DOHH2 (cell line): ENCODE data around the gene DOHH.
"Not testable (repeated sequence)": the region's sequence is repeated elsewhere in the genome, so short reads cannot be mapped to it uniquely, and the experiment has no call there.

ENCODE experiments used
- H3F3A ChIP-seq: fragments of 200-600 bp; sonication (generic), shearing (Covaris generic); 2 replicates; pipeline ENCODE4 v1.6.0; 2016; ENCODE audit warnings: antibody characterized with exemption, mild to moderate bottlenecking; ENCODE audit not compliant: control insufficient read depth, insufficient read depth
- H3K27ac ChIP-seq: fragments of 200-600 bp; sonication (generic); 2 replicates; pipeline ENCODE4 v1.5.1; 2014; ENCODE audit warnings: low read depth, mild to moderate bottlenecking, low read length, moderate library complexity
- H3K27me3 ChIP-seq: fragments of 200-600 bp; sonication (generic); 2 replicates; pipeline ENCODE4 v1.6.1; 2014; ENCODE audit warnings: mild to moderate bottlenecking, low read length, mixed read lengths; ENCODE audit not compliant: control insufficient read depth
- H3K36me3 ChIP-seq: fragments of 200-600 bp; sonication (generic); 2 replicates; pipeline ENCODE4 v1.6.1; 2014; ENCODE audit warnings: mild to moderate bottlenecking, low read length, moderate library complexity, mixed read lengths; ENCODE audit not compliant: control insufficient read depth
- H3K4me1 ChIP-seq: fragments of 200-600 bp; sonication (generic); 2 replicates; pipeline ENCODE4 v1.6.1; 2014; ENCODE audit warnings: mild to moderate bottlenecking, low read length, mixed read lengths; ENCODE audit not compliant: control insufficient read depth
- H3K4me2 ChIP-seq: fragments of 200-600 bp; sonication (generic); 2 replicates; pipeline ENCODE4 v1.6.0; 2014; ENCODE audit warnings: mild to moderate bottlenecking, low read length, moderate library complexity
- H3K4me3 ChIP-seq: fragments of 200-600 bp; sonication (generic); 2 replicates; pipeline ENCODE4 v1.5.1; 2014; ENCODE audit warnings: mild to moderate bottlenecking, low read length, mixed read lengths
- H3K79me2 ChIP-seq: fragments of 200-600 bp; sonication (generic); 2 replicates; pipeline ENCODE4 v1.6.1; 2014; ENCODE audit warnings: mild to moderate bottlenecking, low read length, mixed read lengths; ENCODE audit not compliant: control insufficient read depth
- H3K9me2 ChIP-seq: fragments of 200-600 bp; sonication (generic); replicated peaks from 2 replicates; pipeline ENCODE4 v1.6.1; 2014; ENCODE audit warnings: mild to moderate bottlenecking, low read length, mixed read lengths; ENCODE audit not compliant: control insufficient read depth
- H3K9me3 ChIP-seq: fragments of 200-600 bp; sonication (generic); 2 replicates; pipeline ENCODE4 v1.6.1; 2014; ENCODE audit warnings: antibody characterized with exemption, low read length, mixed read lengths; ENCODE audit not compliant: control insufficient read depth, insufficient read depth
- H4K20me1 ChIP-seq: fragments of 200-600 bp; sonication (generic); 2 replicates; pipeline ENCODE4 v1.6.0; 2014; ENCODE audit warnings: low read depth, mild to moderate bottlenecking, antibody characterized with exemption, low read length, moderate library complexity; ENCODE audit not compliant: control insufficient read depth, insufficient read depth
- EZH2phosphoT487 ChIP-seq: fragments of 200-600 bp; sonication (generic); IDR thresholded peaks from 2 replicates; pipeline ENCODE4 v1.6.1; 2017; ENCODE audit warnings: borderline replicate concordance, mild to moderate bottlenecking, antibody characterized with exemption, low read length, moderate library complexity, mixed read lengths
- TF ChIP-seq, protein P1 (sequence below): fragments of 200-600 bp; sonication (generic); IDR thresholded peaks from one replicate; pipeline ENCODE4 v1.5.1; 2014; ENCODE audit warnings: antibody characterized with exemption, mild to moderate bottlenecking, low read depth, low read length; ENCODE audit not compliant: poor library complexity, severe bottlenecking

Gene DOHH

GRCh38 chr19:3450796-3451411 lies 49.6 kb downstream of the DOHH start:
- H3K27ac ChIP-seq: no peak overlapping the region
- H3K9me2 ChIP-seq: no peaks in the 10 kb centered on the region
- H3K79me2 ChIP-seq: no peaks in the 10 kb centered on the region
- no peaks in the 10 kb centered on the region for H3F3A ChIP-seq
- TF ChIP-seq, protein P1, sequence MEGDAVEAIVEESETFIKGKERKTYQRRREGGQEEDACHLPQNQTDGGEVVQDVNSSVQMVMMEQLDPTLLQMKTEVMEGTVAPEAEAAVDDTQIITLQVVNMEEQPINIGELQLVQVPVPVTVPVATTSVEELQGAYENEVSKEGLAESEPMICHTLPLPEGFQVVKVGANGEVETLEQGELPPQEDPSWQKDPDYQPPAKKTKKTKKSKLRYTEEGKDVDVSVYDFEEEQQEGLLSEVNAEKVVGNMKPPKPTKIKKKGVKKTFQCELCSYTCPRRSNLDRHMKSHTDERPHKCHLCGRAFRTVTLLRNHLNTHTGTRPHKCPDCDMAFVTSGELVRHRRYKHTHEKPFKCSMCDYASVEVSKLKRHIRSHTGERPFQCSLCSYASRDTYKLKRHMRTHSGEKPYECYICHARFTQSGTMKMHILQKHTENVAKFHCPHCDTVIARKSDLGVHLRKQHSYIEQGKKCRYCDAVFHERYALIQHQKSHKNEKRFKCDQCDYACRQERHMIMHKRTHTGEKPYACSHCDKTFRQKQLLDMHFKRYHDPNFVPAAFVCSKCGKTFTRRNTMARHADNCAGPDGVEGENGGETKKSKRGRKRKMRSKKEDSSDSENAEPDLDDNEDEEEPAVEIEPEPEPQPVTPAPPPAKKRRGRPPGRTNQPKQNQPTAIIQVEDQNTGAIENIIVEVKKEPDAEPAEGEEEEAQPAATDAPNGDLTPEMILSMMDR: no peak
- TF ChIP-seq EZH2phosphoT487: no peak
- no peaks in the 10 kb centered on the region for H3K36me3 ChIP-seq
- no peak overlapping the region for H3K4me2 ChIP-seq
- no peak overlapping the region for H3K4me3 ChIP-seq
- no peaks in the 10 kb centered on the region for H3K4me1 ChIP-seq
- H4K20me1 ChIP-seq: no peaks in the 10 kb centered on the region
- H3K27me3 ChIP-seq: no peaks in the 10 kb centered on the region
- H3K9me3 ChIP-seq: no peaks in the 10 kb centered on the region

GRCh38 chr19:3448616-3449334 lies 51.7 kb downstream of the DOHH start:
- H3K27me3 ChIP-seq: no peaks in the 10 kb centered on the region
- H3K36me3 ChIP-seq: no peaks in the 10 kb centered on the region
- no peaks in the 10 kb centered on the region for H3K9me2 ChIP-seq

GRCh38 chr19:3446657-3447056 lies 53.8 kb downstream of the DOHH start:
- not testable (repeated sequence) for H3K9me3 ChIP-seq, H3K9me2 ChIP-seq, H3K79me2 ChIP-seq, H3K4me2 ChIP-seq, H3K36me3 ChIP-seq, H3K4me1 ChIP-seq, H3K27me3 ChIP-seq, H4K20me1 ChIP-seq, H3F3A ChIP-seq, H3K4me3 ChIP-seq, H3K27ac ChIP-seq

More at GRCh38 chr19:3448616-3449334, 51.7 kb downstream of the DOHH start:
- Histone ChIP-seq H3K79me2 (no peaks in the 10 kb centered on the region), H3K4me3 (no peak overlapping the region), H3F3A (no peaks in the 10 kb centered on the region), H4K20me1 (no peaks in the 10 kb centered on the region), H3K4me2 (no peak overlapping the region), H3K27ac (no peak overlapping the region), H3K4me1 (no peaks in the 10 kb centered on the region), H3K9me3 (no peaks in the 10 kb centered on the region)
- TF ChIP-seq EZH2phosphoT487: no peak
- TF ChIP-seq, protein P1: no peak

DNA sequence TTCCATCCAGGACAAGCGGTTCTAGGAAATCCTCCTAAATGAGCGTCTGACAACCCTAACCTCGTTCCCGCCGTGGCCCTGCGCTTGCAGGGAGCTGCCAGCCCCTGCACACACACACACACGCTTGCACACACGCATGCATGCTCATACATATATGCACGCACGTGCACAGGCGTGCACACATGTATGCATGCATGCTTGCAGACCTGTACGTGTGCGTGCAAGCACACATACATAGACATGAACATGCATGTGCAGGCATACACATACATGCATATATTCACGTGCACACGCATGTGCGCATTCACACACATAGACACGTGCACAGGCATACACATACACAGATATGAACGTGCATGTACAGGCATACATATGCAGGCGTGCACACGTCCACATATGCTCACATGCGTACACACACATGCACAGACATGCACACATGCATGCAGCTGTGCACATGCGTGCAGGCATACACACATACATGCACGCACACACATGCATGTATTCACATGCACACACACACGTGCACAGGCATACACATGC lies 55.7 kb downstream of the DOHH start:
- H3K4me3 ChIP-seq: no peak overlapping the region
- H3K9me3 ChIP-seq: no peaks in the 10 kb centered on the region
- H3K36me3 ChIP-seq: no peaks in the 10 kb centered on the region
- H4K20me1 ChIP-seq: no peaks in the 10 kb centered on the region
- no peaks in the 10 kb centered on the region for H3F3A ChIP-seq
- H3K79me2 ChIP-seq: no peaks in the 10 kb centered on the region
- no peaks in the 10 kb centered on the region for H3K4me1 ChIP-seq
- TF ChIP-seq, protein P1: no peak
- TF ChIP-seq EZH2phosphoT487: no peak
- no peak overlapping the region for H3K27ac ChIP-seq
- no peak overlapping the region for H3K4me2 ChIP-seq
- no peaks in the 10 kb centered on the region for H3K27me3 ChIP-seq
- H3K9me2 ChIP-seq: no peaks in the 10 kb centered on the region
